Nucleus accumbens (tissue), 56 donors: ENCODE measurements around the gene OR4N5.

ENCODE experiments used
- DNase-seq, 56 donors: peaks; one replicate each; lab custom pipeline; 2025; lab: John Stamatoyannopoulos, UW

The OR4N5 gene

GRCh38 chr14:20194101-20194500 is 55.5 kb downstream of the OR4N5 start:
- DNase-seq = peak in 1 of 56 donors; percentile 2
